GM12874 (cell line): Measurements from ENCODE around the gene CCT6A.

Experiments
- CTCF ChIP-seq: IDR thresholded peaks from 2 replicates; pipeline ENCODE4 v1.5.1; 2011; ENCODE audit warnings: low read depth, mild to moderate bottlenecking, control low read depth, low read length, moderate library complexity; ENCODE audit not compliant: insufficient read depth

The CCT6A gene

GRCh38 chr7:56110611-56111010, 59.0 kb downstream of the CCT6A start:
- no peak for TF ChIP-seq CTCF
